ENCODE measurements around the gene TNFRSF19. TPM values are rescaled to one million over a fixed set of nuclear protein-coding genes. Genes with fewer than 3 reads are reported as not detected.

Gene TNFRSF19
- total RNA-seq, 1 donor from 2014 or later = 1.6 TPM

- no peak for TF ChIP-seq CTCF (IDR thresholded peaks at IDR 0.05)
- Mint-ChIP-seq H3K36me3 (ENCODE audit: unreplicated experiment) (no peaks in the 10 kb centered on the region), H3K27me3 (ENCODE audit: unreplicated experiment) (peaks cover 16% of the 10 kb centered on the region), H3K4me1 (ENCODE audit: unreplicated experiment) (peaks cover 9% of the 10 kb centered on the region), H3K4me3 (ENCODE audit: unreplicated experiment) (no peak overlapping the region), H3K27ac (ENCODE audit: unreplicated experiment) (no peak overlapping the region), H3K9me3 (ENCODE audit: unreplicated experiment) (peaks cover 5% of the 10 kb centered on the region)
- no peak for DNase-seq (ENCODE audit: extremely low spot score, unreplicated experiment)
These were observed 81.2 kb downstream of the TNFRSF19 start for GRCh38 chr13:23651439-23651838.

GRCh38 chr13:23651887-23652286 is 81.7 kb downstream of the TNFRSF19 start:
- H3K9me3 Mint-ChIP-seq (ENCODE audit: unreplicated experiment) = peaks cover 2% of the 10 kb centered on the region

GRCh38 chr13:23652909-23653726 is 82.9 kb downstream of the TNFRSF19 start:
- DNase-seq (ENCODE audit: extremely low spot score, unreplicated experiment) = no peak
- Mint-ChIP-seq H3K4me3 (ENCODE audit: unreplicated experiment) (no peak overlapping the region), H3K36me3 (ENCODE audit: unreplicated experiment) (no peaks in the 10 kb centered on the region), H3K9me3 (ENCODE audit: unreplicated experiment) (no peaks in the 10 kb centered on the region), H3K27ac (ENCODE audit: unreplicated experiment) (no peak overlapping the region), H3K4me1 (ENCODE audit: unreplicated experiment) (peaks cover 19% of the 10 kb centered on the region), H3K27me3 (ENCODE audit: unreplicated experiment) (peaks cover 16% of the 10 kb centered on the region)
- no peak for TF ChIP-seq CTCF (IDR thresholded peaks at IDR 0.05)

More at GRCh38 chr13:23651887-23652286, 81.7 kb downstream of the TNFRSF19 start:
- Mint-ChIP-seq H3K4me3 (ENCODE audit: unreplicated experiment) (no peak overlapping the region), H3K27me3 (ENCODE audit: unreplicated experiment) (peaks cover 16% of the 10 kb centered on the region), H3K36me3 (ENCODE audit: unreplicated experiment) (no peaks in the 10 kb centered on the region), H3K4me1 (ENCODE audit: unreplicated experiment) (peaks cover 13% of the 10 kb centered on the region), H3K27ac (ENCODE audit: unreplicated experiment) (no peak overlapping the region)
- DNase-seq (ENCODE audit: extremely low spot score, unreplicated experiment) = no peak
- TF ChIP-seq CTCF (IDR thresholded peaks at IDR 0.05) = no peak

- Mint-ChIP-seq H3K9me3 (ENCODE audit: unreplicated experiment) (no peaks in the 10 kb centered on the region), H3K4me3 (ENCODE audit: unreplicated experiment) (no peak overlapping the region)
- no peak for TF ChIP-seq CTCF (IDR thresholded peaks at IDR 0.05)
These were observed 84.2 kb downstream of the TNFRSF19 start for GRCh38 chr13:23654111-23655110.

More at GRCh38 chr13:23654111-23655110, 84.2 kb downstream of the TNFRSF19 start:
- peaks cover 19% of the 10 kb centered on the region for H3K4me1 Mint-ChIP-seq (ENCODE audit: unreplicated experiment)
- no peak for DNase-seq (ENCODE audit: extremely low spot score, unreplicated experiment)
- H3K36me3 Mint-ChIP-seq (ENCODE audit: unreplicated experiment) = no peaks in the 10 kb centered on the region
- H3K27me3 Mint-ChIP-seq (ENCODE audit: unreplicated experiment) = peaks cover 6% of the 10 kb centered on the region
- no peak overlapping the region for H3K27ac Mint-ChIP-seq (ENCODE audit: unreplicated experiment)
